Keratinocyte (primary cell): ENCODE measurements around the gene HOXB8. TPM values are rescaled to one million over a fixed set of nuclear protein-coding genes. Genes with fewer than 3 reads are reported as not detected.

Source experiments
- DNase-seq: peaks from one replicate; pipeline ENCODE4 v3.0.0-alpha.2; 2011; ENCODE audit warnings: low read depth, missing footprints, low spot score
- FAIRE-seq: peaks from 2 replicates; lab custom pipeline; 2011; peaks lifted over from hg19 to GRCh38; lab: Jason Lieb, UNC
- H2AFZ ChIP-seq: 2 replicates; pipeline ENCODE4 v1.6.0; 2012; ENCODE audit warnings: low read length, control low read depth, inconsistent platforms; ENCODE audit not compliant: control insufficient read depth
- H3K27ac ChIP-seq: 2 replicates; pipeline ENCODE4 v1.5.1; 2011; ENCODE audit warnings: low read length; ENCODE audit not compliant: control insufficient read depth, insufficient read depth
- H3K27me3 ChIP-seq: 3 replicates; pipeline ENCODE4 v1.6.0; 2011; ENCODE audit warnings: low read length; ENCODE audit not compliant: control insufficient read depth, insufficient read depth; ENCODE audit errors: extremely low read depth
- H3K36me3 ChIP-seq, 2 experiments: 2 replicates in 1 of 2; 3 replicates in 1 of 2; pipeline ENCODE4 v1.5.1; 2011; ENCODE audit warnings: low read length in 2 of 2, mild to moderate bottlenecking in 1 of 2; ENCODE audit not compliant: control insufficient read depth in 2 of 2, insufficient read depth in 2 of 2; ENCODE audit errors: extremely low read depth in 1 of 2
- H3K4me1 ChIP-seq: 3 replicates; pipeline ENCODE4 v1.5.1; 2011; ENCODE audit warnings: low read length; ENCODE audit not compliant: control insufficient read depth, insufficient read depth; ENCODE audit errors: extremely low read depth
- H3K4me2 ChIP-seq: 3 replicates; pipeline ENCODE4 v1.6.0; 2011; ENCODE audit warnings: low read depth, low read length; ENCODE audit not compliant: control insufficient read depth, insufficient read depth; ENCODE audit errors: extremely low read depth
- H3K4me3 ChIP-seq, 3 experiments: fragments of 200-600 bp in 1 of 3; sonication (generic) in 1 of 3; 2 replicates in 2 of 3; 3 replicates in 1 of 3; pipeline ENCODE4 v1.5.1; 2011 to 2016; ENCODE audit warnings: low read length in 3 of 3, mild to moderate bottlenecking in 3 of 3, control low read depth in 2 of 3, inconsistent platforms in 1 of 3, low read depth in 1 of 3, mixed read lengths in 1 of 3, mixed run types in 1 of 3, moderate library complexity in 1 of 3; ENCODE audit not compliant: control insufficient read depth in 2 of 3, insufficient read depth in 2 of 3; ENCODE audit errors: extremely low read depth in 1 of 3
- H3K79me2 ChIP-seq: 2 replicates; pipeline ENCODE4 v1.6.0; 2012; ENCODE audit warnings: low read length; ENCODE audit not compliant: control insufficient read depth, insufficient read depth
- H3K9ac ChIP-seq: 3 replicates; pipeline ENCODE4 v1.6.0; 2011; ENCODE audit warnings: low read length; ENCODE audit not compliant: control insufficient read depth, insufficient read depth; ENCODE audit errors: extremely low read depth
- H3K9me1 ChIP-seq: 3 replicates; pipeline ENCODE4 v1.6.0; 2011; ENCODE audit warnings: low read length; ENCODE audit not compliant: control insufficient read depth, insufficient read depth; ENCODE audit errors: extremely low read depth
- H3K9me3 ChIP-seq: 2 replicates; pipeline ENCODE4 v1.5.1; 2012; ENCODE audit warnings: low read depth, low read length; ENCODE audit not compliant: control insufficient read depth
- H4K20me1 ChIP-seq: 3 replicates; pipeline ENCODE4 v1.6.0; 2011; ENCODE audit warnings: low read length; ENCODE audit not compliant: control insufficient read depth, insufficient read depth; ENCODE audit errors: extremely low read depth
- EZH2 ChIP-seq: IDR thresholded peaks from one replicate; pipeline ENCODE4 v1.6.1; 2012; ENCODE audit warnings: inconsistent platforms, mild to moderate bottlenecking, low read length, moderate library complexity
- dilution Hi-C: fragments of 300-500 bp; cut with MboI; formaldehyde crosslinking; loops from one replicate; pipeline ENCODE4 v1.7.0; 2020; ENCODE audit warnings: low sequenced_read_pairs; ENCODE audit not compliant: extremely low pct_ligation_motif_present
- polyA plus RNA-seq, 5 experiments: library from polyadenylated mRNA; depleted of rRNA in 3 of 5; stranded (reverse) in 3 of 5; stranded (forward) in 1 of 5; unstranded in 1 of 5; fragments of >200 nt; gene quantifications; 1 replicate in 1 of 5; 2 replicates in 3 of 5; 3 replicates in 1 of 5; pipeline versions ENCODE4 v1.2.1 to v1.2.3, GENCODE V29; 2011 to 2012; ENCODE audit warnings: missing spikeins in 2 of 5, low read depth in 1 of 5, low replicate concordance in 1 of 5
- TF ChIP-seq, protein P1 (sequence below), 3 experiments: IDR thresholded peaks in 1 of 3; conservative IDR thresholded peaks in 1 of 3; optimal IDR thresholded peaks in 1 of 3; 2 replicates in 2 of 3; 3 replicates in 1 of 3; pipeline versions ENCODE3 to v1.5.1; 2011; ENCODE audit warnings: low read length in 3 of 3, mild to moderate bottlenecking in 3 of 3, moderate library complexity in 2 of 3, control low read depth in 1 of 3, inconsistent platforms in 1 of 3; ENCODE audit not compliant: insufficient read depth in 2 of 3; ENCODE audit errors: extremely low read depth in 1 of 3

HOXB8 gene
- polyA plus RNA-seq, 1 donor (not counting 4 experiments of a cell fraction or from before 2014, with no cell fraction given): not detected

DNA sequence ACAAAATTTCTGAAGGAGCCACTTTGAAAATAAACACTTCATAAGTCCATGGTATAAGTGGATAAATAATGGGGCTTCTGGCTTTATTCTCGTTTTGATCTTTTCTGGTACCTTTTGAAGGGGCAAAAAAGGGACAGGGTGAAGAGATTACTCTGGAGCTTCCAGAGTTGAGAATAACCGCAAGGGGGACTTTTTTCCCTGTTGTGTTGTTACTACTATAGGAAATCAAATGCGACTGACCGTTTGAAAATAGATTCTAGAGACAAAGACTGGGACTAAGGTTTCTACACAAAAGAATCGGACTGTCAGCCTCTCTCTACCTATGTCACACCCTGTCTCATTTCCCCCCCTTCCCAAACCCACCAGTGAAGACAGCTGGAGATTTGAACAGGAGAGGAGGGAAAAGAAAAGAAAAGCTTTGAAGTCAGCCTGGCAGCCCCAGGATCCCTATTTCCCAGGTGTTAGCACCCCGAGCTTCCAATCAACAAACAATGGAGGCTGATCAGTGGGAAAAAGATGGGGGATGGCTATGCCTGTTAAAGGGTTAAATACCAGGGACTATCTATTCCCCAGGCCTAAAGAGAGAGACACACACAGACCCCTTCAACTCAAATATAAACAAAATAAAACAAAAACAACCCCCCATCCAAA, 45.3 kb downstream of the HOXB8 start:
- no peaks in the 10 kb centered on the region for H3K9me3 ChIP-seq
- H3K27me3 ChIP-seq: peaks cover 86% of the 10 kb centered on the region
- no peak for TF ChIP-seq EZH2
- TF ChIP-seq, protein P1, sequence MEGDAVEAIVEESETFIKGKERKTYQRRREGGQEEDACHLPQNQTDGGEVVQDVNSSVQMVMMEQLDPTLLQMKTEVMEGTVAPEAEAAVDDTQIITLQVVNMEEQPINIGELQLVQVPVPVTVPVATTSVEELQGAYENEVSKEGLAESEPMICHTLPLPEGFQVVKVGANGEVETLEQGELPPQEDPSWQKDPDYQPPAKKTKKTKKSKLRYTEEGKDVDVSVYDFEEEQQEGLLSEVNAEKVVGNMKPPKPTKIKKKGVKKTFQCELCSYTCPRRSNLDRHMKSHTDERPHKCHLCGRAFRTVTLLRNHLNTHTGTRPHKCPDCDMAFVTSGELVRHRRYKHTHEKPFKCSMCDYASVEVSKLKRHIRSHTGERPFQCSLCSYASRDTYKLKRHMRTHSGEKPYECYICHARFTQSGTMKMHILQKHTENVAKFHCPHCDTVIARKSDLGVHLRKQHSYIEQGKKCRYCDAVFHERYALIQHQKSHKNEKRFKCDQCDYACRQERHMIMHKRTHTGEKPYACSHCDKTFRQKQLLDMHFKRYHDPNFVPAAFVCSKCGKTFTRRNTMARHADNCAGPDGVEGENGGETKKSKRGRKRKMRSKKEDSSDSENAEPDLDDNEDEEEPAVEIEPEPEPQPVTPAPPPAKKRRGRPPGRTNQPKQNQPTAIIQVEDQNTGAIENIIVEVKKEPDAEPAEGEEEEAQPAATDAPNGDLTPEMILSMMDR (optimal IDR thresholded peaks at IDR 0.05 in 1 of 3, IDR thresholded peaks at IDR 0.05 in 1 of 3, conservative IDR thresholded peaks at IDR 0.05 in 1 of 3; ENCODE audit: extremely low read depth in 1 of 3, insufficient read depth in 2 of 3, low read length in 3 of 3): no peak
- no peak overlapping the region for H3K4me3 ChIP-seq
- no peak overlapping the region for H2AFZ ChIP-seq
- H3K36me3 ChIP-seq: peaks cover 0 to 1% of the 10 kb centered on the region in 2 experiments
- dilution Hi-C loops: no loop called here
- DNase-seq: no peak
- no peak overlapping the region for H3K27ac ChIP-seq
- no peaks in the 10 kb centered on the region for H4K20me1 ChIP-seq
- no peaks in the 10 kb centered on the region for H3K9me1 ChIP-seq
- no peak overlapping the region for H3K4me2 ChIP-seq
- no peak for FAIRE-seq
- H3K79me2 ChIP-seq: no peaks in the 10 kb centered on the region
- no peak overlapping the region for H3K9ac ChIP-seq
- H3K4me1 ChIP-seq: peaks cover 17% of the 10 kb centered on the region

DNA sequence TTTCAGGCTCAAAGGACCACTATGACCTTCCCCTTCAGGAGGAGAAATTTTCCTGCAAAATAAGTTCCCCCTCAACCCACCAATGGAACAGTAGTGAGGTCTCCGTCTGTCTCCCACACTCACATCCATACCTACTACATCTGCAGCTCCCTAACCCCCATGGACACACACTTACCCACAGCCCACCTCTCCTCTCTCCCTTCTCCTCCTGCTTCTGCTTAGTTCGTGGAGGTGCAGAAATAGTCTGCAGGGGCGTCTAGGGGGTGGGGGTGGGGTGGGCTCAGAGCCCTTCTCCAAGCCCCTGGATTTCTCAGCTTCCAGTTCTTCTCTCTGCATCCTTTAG, 45.9 kb downstream of the HOXB8 start:
- Histone ChIP-seq H3K9ac (no peak overlapping the region), H3K36me3 (peaks cover 0 to 1% of the 10 kb centered on the region in 2 experiments), H2AFZ (no peak overlapping the region), H3K4me1 (peaks cover 16% of the 10 kb centered on the region), H4K20me1 (no peaks in the 10 kb centered on the region), H3K79me2 (no peaks in the 10 kb centered on the region), H3K9me3 (no peaks in the 10 kb centered on the region), H3K27ac (no peak overlapping the region), H3K4me3 (no peak overlapping the region), H3K4me2 (no peak overlapping the region), H3K27me3 (peaks cover 85% of the 10 kb centered on the region), H3K9me1 (no peaks in the 10 kb centered on the region)
- TF ChIP-seq, protein P1 (optimal IDR thresholded peaks at IDR 0.05 in 1 of 3, IDR thresholded peaks at IDR 0.05 in 1 of 3, conservative IDR thresholded peaks at IDR 0.05 in 1 of 3; ENCODE audit: extremely low read depth in 1 of 3, insufficient read depth in 2 of 3, low read length in 3 of 3): no peak
- no peak for TF ChIP-seq EZH2
- no peak for DNase-seq
- no peak for FAIRE-seq
- dilution Hi-C loops: no loop called here
